ENCODE results near the gene ATXN7.

The ATXN7 gene

GRCh38 chr3:63863150-63864007 is at the start of gene ATXN7, which contains the start of gene THOC7:
Gene ATXN7 (plus strand): TSS chr3:63863867. CDS start chr3:63912599, 48,732 bp downstream.
Gene THOC7 (minus strand): TSS chr3:63863805. CDS start chr3:63863790, 15 bp downstream.
- peak within 1 kb of the TSS; percentile 63 for H3K27ac ChIP-seq
- TF ChIP-seq CTCF (IDR thresholded peaks at IDR 0.05), result no peak
- TF ChIP-seq ZFX (IDR thresholded peaks at IDR 0.05; ENCODE audit: borderline replicate concordance), result no peak

GRCh38 chr3:63814237-63814636 is 49.4 kb upstream of the ATXN7 start:
- TF ChIP-seq CTCF (IDR thresholded peaks at IDR 0.05), result no peak
- no peak for TF ChIP-seq ZFX (IDR thresholded peaks at IDR 0.05; ENCODE audit: borderline replicate concordance)
- H3K27ac ChIP-seq, result no peak overlapping the region

- no peak for TF ChIP-seq ZFX (IDR thresholded peaks at IDR 0.05; ENCODE audit: borderline replicate concordance)
- TF ChIP-seq CTCF (IDR thresholded peaks at IDR 0.05), result no peak
- no peak overlapping the region for H3K27ac ChIP-seq
Observed at GRCh38 chr3:63817225-63817624, 46.4 kb upstream of the ATXN7 start.

- no peak for TF ChIP-seq ZFX (IDR thresholded peaks at IDR 0.05; ENCODE audit: borderline replicate concordance)
- peak; percentile 83 for TF ChIP-seq CTCF (IDR thresholded peaks at IDR 0.05)
- H3K27ac ChIP-seq, result no peak overlapping the region
Observed at GRCh38 chr3:63818282-63819150, 45.2 kb upstream of the ATXN7 start.

- H3K27ac ChIP-seq, result no peak within 1 kb of the TSS
Observed at GRCh38 chr3:63819151-63819398, 44.6 kb upstream of the ATXN7 start, which contains the start of gene C3orf49. Gene C3orf49 (plus strand): TSS chr3:63819299. CDS start chr3:63819472, 173 bp downstream.

GRCh38 chr3:63824309-63824708 is 39.4 kb upstream of the ATXN7 start:
- TF ChIP-seq ZFX (IDR thresholded peaks at IDR 0.05; ENCODE audit: borderline replicate concordance) (no peak), CTCF (IDR thresholded peaks at IDR 0.05) (no peak)
- H3K27ac ChIP-seq, result no peak overlapping the region

More at GRCh38 chr3:63819151-63819398, 44.6 kb upstream of the ATXN7 start, which contains the start of gene C3orf49:
- TF ChIP-seq CTCF (IDR thresholded peaks at IDR 0.05), result no peak
- no peak for TF ChIP-seq ZFX (IDR thresholded peaks at IDR 0.05; ENCODE audit: borderline replicate concordance)

All from 22Rv1 (cell line).